ENCODE data around the gene ESYT2.

The ESYT2 gene

GRCh38 chr7:158766570-158767281, 62.6 kb downstream of the ESYT2 start:
- DNase-seq (ENCODE audit: low read depth) = no peak

- no peak for DNase-seq (ENCODE audit: low read depth)
Measured at GRCh38 chr7:158765020-158765419, 64.3 kb downstream of the ESYT2 start.

DNA sequence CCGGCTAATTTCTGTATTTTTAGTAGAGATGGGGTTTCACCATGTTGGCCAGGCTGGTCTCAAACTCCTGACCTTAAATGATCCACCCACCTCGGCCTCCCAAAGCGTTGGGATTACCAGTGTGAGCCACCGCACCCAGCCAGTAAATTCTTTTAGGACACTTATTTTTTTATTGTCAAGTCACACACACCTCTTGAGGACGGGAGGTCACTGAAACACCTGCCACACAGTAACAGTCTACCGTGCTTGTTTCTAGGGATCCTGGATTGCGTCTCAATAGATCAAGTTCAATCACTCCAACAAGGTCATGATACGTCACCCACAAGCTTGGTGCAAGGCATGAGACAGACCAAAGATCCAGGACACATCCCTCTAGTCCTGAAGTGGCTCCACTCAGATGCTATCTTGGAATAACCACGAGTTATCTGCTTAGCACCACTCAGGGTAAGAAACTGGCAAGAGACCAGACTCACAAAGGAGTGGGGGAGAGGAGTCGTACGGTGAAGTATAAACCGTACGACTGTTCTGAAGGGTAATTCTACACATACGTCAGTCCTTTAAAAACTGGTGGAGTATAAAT, 65.8 kb downstream of the ESYT2 start:
- DNase-seq (ENCODE audit: low read depth) = no peak

DNA sequence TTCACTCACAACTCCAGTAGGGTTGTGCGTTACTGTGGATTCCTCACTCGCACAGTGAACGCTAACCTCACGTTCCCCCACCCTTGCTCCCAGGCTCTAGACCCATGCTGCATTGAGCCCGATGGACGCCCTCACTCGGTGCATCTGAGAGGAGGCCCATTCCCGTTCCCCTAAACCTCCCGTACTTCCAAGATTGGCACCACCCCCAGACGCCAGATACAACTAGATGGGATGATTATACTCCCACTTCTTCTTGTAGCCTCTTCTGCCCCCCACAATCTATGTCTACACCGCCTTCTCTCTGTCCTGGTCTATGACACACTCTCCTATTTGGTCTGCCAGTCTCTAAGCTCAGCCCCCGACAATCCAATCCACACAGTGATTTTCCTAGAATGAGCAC, 67.4 kb downstream of the ESYT2 start:
- no peak for DNase-seq (ENCODE audit: low read depth)

DNA sequence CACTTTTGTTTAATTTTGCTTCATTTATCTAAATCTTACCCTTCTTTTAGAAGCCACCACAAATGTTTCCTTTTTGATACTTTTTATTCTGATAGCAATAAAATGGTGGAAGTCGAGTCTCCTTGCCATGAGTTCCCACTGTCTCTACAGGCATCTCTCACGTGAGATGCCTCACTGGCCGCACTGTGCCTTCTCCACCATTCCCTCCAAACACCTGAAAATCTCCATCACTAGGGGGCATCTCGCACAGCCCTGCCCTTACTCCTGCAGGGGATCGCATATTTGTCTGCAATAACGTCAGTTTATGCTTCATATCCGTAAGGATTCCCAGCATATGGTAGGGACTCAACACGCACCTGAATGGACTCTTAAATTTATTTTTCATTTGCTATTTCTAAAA, 68.4 kb downstream of the ESYT2 start:
- no peak for DNase-seq (ENCODE audit: low read depth)

DNA sequence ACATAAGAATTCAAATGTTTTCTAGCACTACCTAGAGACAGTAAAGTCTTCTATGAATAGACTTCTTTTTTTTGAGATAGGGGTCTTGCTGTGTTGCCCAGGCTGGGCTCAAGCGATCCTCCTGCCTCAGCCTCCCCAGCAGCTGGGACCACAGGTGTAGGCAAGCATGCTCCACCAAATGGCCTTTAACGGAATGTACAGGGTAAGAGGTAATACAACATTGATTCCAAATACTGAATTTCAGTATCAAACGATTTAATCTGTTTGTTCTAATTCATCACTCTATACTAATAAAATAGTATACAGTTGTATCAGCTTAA, 68.9 kb downstream of the ESYT2 start:
- DNase-seq (ENCODE audit: low read depth) = no peak

- DNase-seq (ENCODE audit: low read depth) = no peak
Measured at GRCh38 chr7:158759749-158760444, 69.4 kb downstream of the ESYT2 start.

GRCh38 chr7:158759245-158759614, 70.1 kb downstream of the ESYT2 start:
- DNase-seq (ENCODE audit: low read depth) = no peak

DNA sequence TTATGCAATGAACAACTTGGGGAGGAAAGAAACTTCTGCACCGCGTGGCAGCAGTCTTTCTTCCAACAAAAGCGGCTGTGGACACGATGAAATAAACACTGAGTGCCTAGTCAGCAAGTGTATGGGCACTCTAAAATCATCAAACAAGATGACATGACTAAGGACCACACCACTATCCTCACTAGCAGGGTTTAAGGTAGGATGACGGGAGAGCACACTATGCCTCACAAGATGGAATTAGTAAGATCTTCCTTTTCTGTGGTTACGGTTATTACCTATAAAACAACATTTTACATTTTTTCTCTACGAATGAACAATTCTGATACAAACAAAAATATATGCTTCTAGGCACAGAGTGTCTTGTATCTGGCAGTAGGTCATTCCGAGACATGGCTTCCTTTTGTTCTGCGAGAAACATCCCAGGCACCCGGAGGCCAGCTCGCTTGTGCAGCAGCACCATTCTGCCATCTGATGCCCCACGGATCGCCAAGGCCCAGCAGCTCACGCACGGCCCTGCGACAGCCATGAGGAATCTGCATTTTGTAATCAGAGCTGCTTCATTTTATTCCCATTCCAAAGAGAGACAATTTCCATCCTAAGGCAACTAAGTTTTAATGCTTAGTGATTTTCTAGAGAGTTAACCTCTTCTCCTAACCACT, 70.6 kb downstream of the ESYT2 start:
- no peak for DNase-seq (ENCODE audit: low read depth)

DNA sequence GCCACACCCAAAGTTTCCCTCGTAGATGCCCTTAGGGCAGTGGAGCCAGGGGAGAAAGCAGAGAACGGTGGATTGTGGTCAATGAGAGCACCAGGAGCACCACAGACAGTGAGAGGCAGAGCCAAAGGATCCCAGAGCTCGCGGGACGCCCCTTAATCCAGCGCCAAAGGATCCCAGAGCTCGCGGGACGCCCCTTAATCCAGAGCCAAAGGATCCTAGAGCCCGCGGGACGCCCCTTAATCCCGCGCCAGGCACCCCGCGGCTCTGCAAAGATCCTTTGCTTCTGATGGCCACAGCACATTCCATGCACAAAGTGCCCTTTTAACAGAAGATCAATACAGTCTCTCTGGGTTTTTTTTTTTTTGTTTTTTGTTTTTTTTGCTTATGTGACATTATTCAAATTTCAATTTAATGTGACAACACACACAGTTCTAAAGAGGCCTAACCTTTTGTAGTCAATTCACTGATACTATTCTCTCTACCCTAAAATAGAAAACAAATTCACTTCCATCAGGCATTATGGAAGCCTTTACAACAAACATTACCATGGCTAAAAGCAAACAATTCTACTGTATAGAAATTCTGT, 71.8 kb downstream of the ESYT2 start:
- DNase-seq (ENCODE audit: low read depth) = no peak

DNA sequence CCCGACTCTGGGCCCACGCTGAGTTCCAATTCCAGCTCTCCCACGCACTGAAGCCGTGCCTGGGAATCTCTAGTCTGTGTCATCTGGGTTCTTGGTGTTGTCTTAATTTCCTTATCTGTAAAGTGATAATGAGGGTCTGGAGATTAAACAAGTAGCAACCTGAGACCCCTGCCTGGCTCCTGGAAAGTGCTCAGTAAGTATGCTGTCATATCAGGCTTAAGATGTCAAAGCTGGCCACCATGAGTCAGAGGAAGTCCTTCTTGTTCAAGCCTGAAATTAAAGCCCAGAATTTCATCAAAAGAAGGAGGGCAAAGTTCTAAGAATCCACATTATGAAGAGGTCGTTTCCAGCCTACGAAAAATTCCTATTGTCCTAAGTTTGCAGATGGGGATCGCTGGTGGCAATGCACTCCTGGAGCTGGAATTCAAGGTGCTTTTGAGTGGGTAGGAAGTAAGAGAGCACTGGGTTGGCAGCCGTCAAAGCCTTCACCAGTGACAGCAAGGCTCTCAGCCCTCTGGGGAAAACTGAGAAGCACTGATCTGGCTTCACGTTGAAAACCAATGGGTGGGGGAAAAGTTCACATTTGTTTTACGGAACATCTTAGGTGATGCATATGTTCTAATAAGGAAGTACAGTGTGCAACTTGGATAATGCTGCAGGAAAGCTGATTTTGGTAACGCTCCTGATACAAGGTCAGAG, 74.4 kb downstream of the ESYT2 start:
- DNase-seq (ENCODE audit: low read depth) = no peak

DNA sequence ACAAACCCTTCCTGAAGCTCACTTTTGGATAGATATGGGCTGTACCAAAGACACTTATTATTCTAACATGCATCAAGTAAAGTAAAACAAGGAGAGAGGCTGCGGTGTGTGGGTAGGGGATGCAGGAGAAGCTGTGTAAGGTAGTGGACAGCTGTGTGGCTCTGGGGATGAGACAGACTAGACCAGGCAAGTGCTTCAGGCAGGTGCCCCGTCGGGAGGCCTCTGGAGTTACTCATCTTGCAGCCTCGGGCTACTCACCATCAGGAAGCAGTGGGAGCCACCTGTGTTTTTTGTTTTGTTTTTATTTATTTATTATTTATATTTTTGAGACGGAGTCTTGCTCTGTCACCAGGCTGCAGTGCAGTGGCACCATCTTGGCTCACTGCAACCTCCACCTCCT, 75.4 kb downstream of the ESYT2 start:
- DNase-seq (ENCODE audit: low read depth) = no peak

DNA sequence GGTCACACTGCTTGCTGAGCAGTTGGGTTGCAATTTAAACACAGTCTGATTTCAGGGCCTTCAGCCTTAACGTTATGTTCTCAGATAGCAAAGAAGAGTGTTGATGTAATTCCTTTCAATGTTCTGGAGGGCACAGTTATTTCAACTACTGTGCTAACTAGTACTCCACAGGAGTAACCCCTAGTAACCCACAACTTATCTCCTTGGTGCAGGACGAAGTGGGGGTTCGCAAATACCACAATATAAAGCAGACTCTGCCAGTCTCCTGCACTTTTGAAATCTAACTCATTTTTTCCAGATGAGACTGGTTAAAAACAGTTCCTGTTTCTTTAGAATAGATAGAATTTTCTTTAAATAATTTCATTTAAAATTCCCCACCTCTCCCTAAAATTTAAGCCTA, 77.6 kb downstream of the ESYT2 start:
- no peak for DNase-seq (ENCODE audit: low read depth)

DNA sequence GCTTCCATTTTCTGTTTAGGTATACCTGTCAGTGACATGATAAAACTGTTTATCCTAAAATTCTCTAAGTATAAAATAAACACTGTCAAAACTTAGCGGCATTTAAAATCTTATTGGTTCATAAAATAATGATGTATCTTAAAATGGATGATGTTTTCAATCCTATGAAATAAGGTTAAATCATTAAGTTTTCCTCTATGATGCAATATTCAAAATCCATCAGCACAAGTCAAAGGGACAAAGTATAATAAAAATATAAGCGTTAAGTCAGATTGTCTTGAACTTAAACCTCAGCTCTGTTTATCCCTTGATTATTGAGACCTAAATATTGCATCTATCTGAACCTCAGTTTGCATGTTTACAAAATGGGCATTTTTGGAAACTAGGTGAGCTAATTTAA, 78.1 kb downstream of the ESYT2 start:
- no peak for DNase-seq (ENCODE audit: low read depth)

DNA sequence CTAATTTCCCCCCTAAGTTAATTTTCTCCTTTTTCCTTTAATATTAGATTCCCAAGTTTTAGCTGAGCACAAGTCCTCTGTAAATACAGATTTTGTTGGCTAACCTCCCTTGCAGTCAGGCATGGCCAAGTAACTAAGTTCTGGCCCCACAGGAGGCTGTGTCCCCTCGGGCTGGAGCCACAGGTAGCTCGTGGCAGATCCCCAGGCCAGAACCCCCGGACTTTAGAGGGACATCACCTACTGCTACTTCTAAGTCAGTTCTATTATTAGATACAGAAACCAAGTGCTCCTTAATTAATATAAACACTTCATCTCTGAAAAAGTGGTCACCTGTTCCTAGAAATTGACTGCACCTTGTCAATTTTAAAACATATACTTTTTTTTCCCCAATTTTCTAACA, 78.6 kb downstream of the ESYT2 start:
- DNase-seq (ENCODE audit: low read depth) = no peak

- no peak for DNase-seq (ENCODE audit: low read depth)
Measured at GRCh38 chr7:158749396-158749795, 79.9 kb downstream of the ESYT2 start.

DNA sequence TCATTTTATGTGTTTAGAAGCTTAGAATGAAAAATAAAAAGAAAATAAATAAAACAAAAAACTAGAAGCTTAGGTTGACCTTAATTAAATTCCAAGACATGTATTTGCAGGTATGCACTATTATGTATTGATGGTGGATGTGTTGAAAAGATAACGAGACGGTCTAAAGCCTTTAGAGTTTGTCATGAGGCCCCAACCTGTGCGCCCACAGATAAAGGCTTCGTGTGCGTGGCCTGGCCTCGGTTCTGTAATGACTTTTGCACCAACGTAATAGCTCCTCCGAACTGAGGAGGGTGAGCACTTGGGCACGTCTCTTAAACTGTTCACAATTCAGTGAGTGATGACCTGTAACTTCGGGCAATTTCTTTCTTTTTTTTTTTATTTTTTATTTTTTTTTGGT, 81.0 kb downstream of the ESYT2 start:
- DNase-seq (ENCODE audit: low read depth) = no peak

DNA sequence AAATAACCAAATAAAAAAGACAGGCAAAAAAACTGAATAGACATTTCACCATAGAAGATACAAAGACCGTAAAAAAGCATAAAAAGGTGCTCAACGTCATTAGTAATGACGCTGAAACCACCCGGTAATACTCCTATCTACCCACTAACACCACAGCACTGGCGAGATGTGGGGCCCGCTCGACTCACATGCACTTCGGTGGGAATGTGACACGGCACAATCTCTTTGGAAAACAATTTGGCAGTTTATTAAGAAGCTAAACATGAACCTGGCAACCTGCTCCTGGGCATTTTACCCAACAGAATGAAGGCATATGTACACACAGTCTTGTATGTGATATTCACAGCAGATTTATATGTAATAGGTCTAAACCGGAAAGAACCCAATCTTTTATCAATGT, 81.9 kb downstream of the ESYT2 start:
- DNase-seq (ENCODE audit: low read depth) = no peak

DNA sequence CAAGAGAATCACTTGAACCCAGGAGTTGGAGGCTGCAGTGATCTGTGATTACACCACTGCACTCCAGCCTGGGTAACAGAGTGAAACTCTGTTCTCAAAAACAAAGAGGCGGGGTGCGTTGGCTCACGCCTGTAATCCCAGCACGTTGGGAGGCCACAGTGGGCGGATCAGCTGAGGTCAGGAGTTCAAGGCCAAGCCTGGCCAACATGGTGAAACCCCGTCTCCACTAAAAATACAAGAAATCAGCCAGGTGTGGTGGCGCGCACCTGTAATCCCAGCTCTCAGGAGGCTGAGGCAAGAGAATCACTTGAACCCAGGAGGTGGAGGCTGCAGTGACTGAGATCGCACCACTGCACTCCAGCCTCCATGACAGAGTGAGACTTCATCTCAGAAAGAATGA, 82.4 kb downstream of the ESYT2 start:
- DNase-seq (ENCODE audit: low read depth) = no peak

GRCh38 chr7:158745057-158745715, 84.1 kb downstream of the ESYT2 start:
- no peak for DNase-seq (ENCODE audit: low read depth)

DNA sequence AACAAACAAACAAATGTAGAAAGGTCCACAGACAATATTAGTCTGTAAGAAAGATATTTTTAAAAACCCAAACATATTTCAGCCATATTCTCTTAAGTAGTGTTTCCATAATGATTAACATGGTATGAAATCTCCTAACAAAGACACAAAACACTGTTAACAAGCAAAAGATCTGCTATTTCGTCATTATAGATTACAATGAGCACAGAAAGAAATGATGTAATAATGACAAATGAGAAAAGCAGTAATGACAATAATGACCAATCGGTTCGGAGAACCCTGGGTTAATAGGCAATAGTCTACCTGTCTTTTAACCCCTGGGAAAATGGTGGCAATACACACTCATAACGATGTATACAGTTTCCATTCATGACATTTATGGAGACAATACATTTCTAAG, 85.2 kb downstream of the ESYT2 start:
- DNase-seq (ENCODE audit: low read depth) = no peak

DNA sequence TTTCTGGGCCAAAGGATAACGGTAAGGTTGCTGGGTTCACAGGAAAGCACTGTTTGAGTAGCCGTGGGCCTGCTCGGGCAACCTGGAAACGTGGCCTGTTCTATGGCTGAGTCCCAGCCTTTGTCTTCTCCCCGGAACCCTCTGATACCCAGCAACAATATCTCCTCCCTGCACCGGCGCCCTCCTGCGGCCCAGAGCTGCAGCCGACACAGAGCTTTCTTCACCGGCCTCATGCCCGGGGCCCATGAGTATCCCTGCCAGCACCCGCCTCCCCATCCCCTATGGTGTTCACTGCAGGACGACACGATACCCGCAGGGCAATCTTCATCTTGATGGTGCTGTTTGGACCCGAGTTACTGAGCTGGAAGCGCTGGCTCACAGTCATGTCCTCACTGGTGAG, 86.1 kb downstream of the ESYT2 start:
- no peak for DNase-seq (ENCODE audit: low read depth)
